ENCODE measurements around the gene EID2.
A peak's percentile ranks its signal among the peaks of the same experiment; 100 is the strongest.

The EID2 gene

GRCh38 chr19:39502640-39503417 is 37.1 kb downstream of the EID2 start:
- peak; percentile 40 to 75 (median 65) for DNase-seq (ENCODE audit: low read depth in 3 of 3)

GRCh38 chr19:39501340-39501739 is 38.6 kb downstream of the EID2 start:
- no peak for DNase-seq (ENCODE audit: low read depth in 3 of 3)

GRCh38 chr19:39500543-39500942 is 39.4 kb downstream of the EID2 start:
- DNase-seq (ENCODE audit: low read depth in 3 of 3), result no peak

- no peak for DNase-seq (ENCODE audit: low read depth in 3 of 3)
Observed at GRCh38 chr19:39499932-39500331, 40.0 kb downstream of the EID2 start.

GRCh38 chr19:39498798-39499642 is 40.9 kb downstream of the EID2 start, which contains the start of gene DLL3:
DLL3 (plus strand) TSS chr19:39498947; CDS start chr19:39498975, 28 bp downstream.
- DNase-seq (ENCODE audit: low read depth in 3 of 3), result no peak

- DNase-seq (ENCODE audit: low read depth in 3 of 3), result no peak
Observed at GRCh38 chr19:39497996-39498797, 41.8 kb downstream of the EID2 start.

GRCh38 chr19:39497701-39497995 is 42.3 kb downstream of the EID2 start:
- DNase-seq (ENCODE audit: low read depth in 3 of 3), result no peak

- no peak for DNase-seq (ENCODE audit: low read depth in 3 of 3)
Observed at GRCh38 chr19:39496063-39496462, 43.9 kb downstream of the EID2 start.

- no peak for DNase-seq (ENCODE audit: low read depth in 3 of 3)
Observed at GRCh38 chr19:39494661-39495060, 45.3 kb downstream of the EID2 start.

GRCh38 chr19:39492788-39493187 is 47.2 kb downstream of the EID2 start:
- no peak for DNase-seq (ENCODE audit: low read depth in 3 of 3)

- no peak for DNase-seq (ENCODE audit: low read depth in 3 of 3)
Observed at GRCh38 chr19:39492225-39492624, 47.7 kb downstream of the EID2 start.

GRCh38 chr19:39489756-39490155 is 50.2 kb downstream of the EID2 start:
- DNase-seq (ENCODE audit: low read depth in 3 of 3), result no peak
